Smooth muscle cell (in vitro differentiated cells): ENCODE measurements around the gene WRAP53. TPM values are rescaled to one million over a fixed set of nuclear protein-coding genes. Genes with fewer than 3 reads are reported as not detected.
A peak's percentile ranks its signal among the peaks of the same experiment; 100 is the strongest.

ENCODE experiments used
- DNase-seq: peaks from one replicate; lab custom pipeline; 2025; ENCODE audit not compliant: unreplicated experiment; lab: John Stamatoyannopoulos, UW
- H2AFZ ChIP-seq: fragments of 200-600 bp; sonication (generic); 2 replicates; pipeline ENCODE4 v1.6.0; 2016; ENCODE audit warnings: antibody characterized with exemption, low read depth, mild to moderate bottlenecking
- H3F3A ChIP-seq: fragments of 200-600 bp; sonication (generic); 2 replicates; pipeline ENCODE4 v1.6.0; 2017; ENCODE audit warnings: antibody characterized with exemption, low read depth
- H3K27ac ChIP-seq: fragments of 200-600 bp; sonication (generic); 2 replicates; pipeline ENCODE4 v1.5.1; 2016; ENCODE audit warnings: low read depth, mild to moderate bottlenecking
- H3K27me3 ChIP-seq: fragments of 200-600 bp; sonication (generic); 2 replicates; pipeline ENCODE4 v1.6.1; 2016; ENCODE audit warnings: low read depth, mild to moderate bottlenecking
- H3K36me3 ChIP-seq: fragments of 200-600 bp; sonication (generic); 2 replicates; pipeline ENCODE4 v1.5.1; 2016; ENCODE audit warnings: low read depth
- H3K4me1 ChIP-seq: fragments of 200-600 bp; sonication (generic); 2 replicates; pipeline ENCODE4 v1.5.1; 2016; ENCODE audit warnings: low read depth
- H3K4me2 ChIP-seq: fragments of 200-600 bp; sonication (generic); 2 replicates; pipeline ENCODE4 v1.6.0; 2016; ENCODE audit warnings: mild to moderate bottlenecking
- H3K4me3 ChIP-seq: fragments of 200-600 bp; sonication (generic); 2 replicates; pipeline ENCODE4 v1.5.1; 2016; ENCODE audit warnings: mild to moderate bottlenecking
- H3K79me2 ChIP-seq: fragments of 200-600 bp; sonication (generic); 2 replicates; pipeline ENCODE4 v1.6.0; 2016; ENCODE audit warnings: low read depth, mild to moderate bottlenecking
- H3K9ac ChIP-seq: fragments of 200-600 bp; sonication (generic); 2 replicates; pipeline ENCODE4 v1.6.0; 2016; ENCODE audit warnings: low read depth
- H3K9me3 ChIP-seq: fragments of 200-600 bp; sonication (generic); replicated peaks from 2 replicates; pipeline ENCODE4 v1.5.1; 2016; ENCODE audit warnings: low read depth
- H4K20me1 ChIP-seq: fragments of 200-600 bp; sonication (generic); 2 replicates; pipeline ENCODE4 v1.6.0; 2016; ENCODE audit warnings: low read depth
- CTCF ChIP-seq: fragments of 200-600 bp; sonication (generic); IDR thresholded peaks from 2 replicates; pipeline ENCODE4 v1.5.1; 2017; ENCODE audit warnings: borderline replicate concordance, mild to moderate bottlenecking, antibody characterized with exemption; ENCODE audit not compliant: insufficient read depth, poor library complexity, severe bottlenecking
- WGBS: methylation state at CpG from one replicate; pipeline ENCODE4 v1.1.7; 2016; ENCODE audit warnings: low lambda C conversion rate; 5-methylcytosine and 5-hydroxymethylcytosine counted together
- polyA plus RNA-seq: library from polyadenylated mRNA; unstranded; fragments of >200 nt; fragmentation: Nextera tagmentation; extraction: Ambion mirVana; gene quantifications from 2 replicates; pipeline ENCODE4 v1.2.1, GENCODE V29; 2016
- total RNA-seq: library from RNA; depleted of rRNA; stranded (reverse); fragments of >200 nt; gene quantifications from 2 replicates; pipeline ENCODE4 v1.2.3, GENCODE V29; 2014

The WRAP53 gene
- total and polyA plus RNA-seq, 2 experiments from 2014 or later: 8.2 to 17.1 TPM

- Histone ChIP-seq H3K9me3 (no peaks in the 10 kb centered on the region), H3K79me2 (no peaks in the 10 kb centered on the region), H3K9ac (no peak overlapping the region), H3K27ac (no peak overlapping the region), H3K27me3 (peaks cover 27% of the 10 kb centered on the region), H2AFZ (no peak overlapping the region), H3K4me3 (no peak overlapping the region), H4K20me1 (no peaks in the 10 kb centered on the region), H3K36me3 (no peaks in the 10 kb centered on the region), H3K4me2 (no peak overlapping the region), H3K4me1 (peaks cover 16% of the 10 kb centered on the region), H3F3A (peaks cover 3% of the 10 kb centered on the region)
- TF ChIP-seq CTCF: no peak
- DNase-seq: no peak
- 85% methylated on average over 9 of the region's 10 CpGs for WGBS
Measured at GRCh38 chr17:7714721-7715594, 26.7 kb downstream of the WRAP53 start.

- Histone ChIP-seq H3K79me2 (no peaks in the 10 kb centered on the region), H3K36me3 (no peaks in the 10 kb centered on the region), H3K27ac (no peak overlapping the region), H3K4me1 (peaks cover 16% of the 10 kb centered on the region), H3K27me3 (peaks cover 30% of the 10 kb centered on the region), H3F3A (peaks cover 3% of the 10 kb centered on the region), H3K9me3 (no peaks in the 10 kb centered on the region), H2AFZ (peak overlapping the region; percentile 76), H3K4me2 (peak overlapping the region; percentile 92), H3K9ac (peak overlapping the region; percentile 3), H3K4me3 (peak overlapping the region; percentile 62), H4K20me1 (no peaks in the 10 kb centered on the region)
- WGBS: 56% methylated on average over 20 of the region's 20 CpGs
- DNase-seq: no peak
- TF ChIP-seq CTCF: no peak
Measured at GRCh38 chr17:7715936-7716886, 27.9 kb downstream of the WRAP53 start.

- Histone ChIP-seq H3K4me3 (peak within 1 kb of the TSS; percentile 62), H3K4me2 (peak within 1 kb of the TSS; percentile 92), H3K36me3 (no peaks in the 10 kb centered on the region), H3K79me2 (no peaks in the 10 kb centered on the region), H3K4me1 (peaks cover 16% of the 10 kb centered on the region), H2AFZ (peak within 1 kb of the TSS; percentile 76), H3K27me3 (peaks cover 21% of the 10 kb centered on the region), H3K27ac (no peak within 1 kb of the TSS), H3F3A (peaks cover 3% of the 10 kb centered on the region), H4K20me1 (no peaks in the 10 kb centered on the region), H3K9ac (peak within 1 kb of the TSS; percentile 3), H3K9me3 (no peaks in the 10 kb centered on the region)
- TF ChIP-seq CTCF: peak; percentile 54
- DNase-seq: peak; percentile 89
- under 1% methylated on average over 42 of the region's 64 CpGs for WGBS
Measured at GRCh38 chr17:7716901-7717755, 28.9 kb downstream of the WRAP53 start, which contains the start of gene DNAH2. Gene DNAH2 (plus strand): TSS chr17:7717744. CDS start chr17:7719735, 1,991 bp downstream.
